Measurements from ENCODE around the gene ITPR1.

DNA sequence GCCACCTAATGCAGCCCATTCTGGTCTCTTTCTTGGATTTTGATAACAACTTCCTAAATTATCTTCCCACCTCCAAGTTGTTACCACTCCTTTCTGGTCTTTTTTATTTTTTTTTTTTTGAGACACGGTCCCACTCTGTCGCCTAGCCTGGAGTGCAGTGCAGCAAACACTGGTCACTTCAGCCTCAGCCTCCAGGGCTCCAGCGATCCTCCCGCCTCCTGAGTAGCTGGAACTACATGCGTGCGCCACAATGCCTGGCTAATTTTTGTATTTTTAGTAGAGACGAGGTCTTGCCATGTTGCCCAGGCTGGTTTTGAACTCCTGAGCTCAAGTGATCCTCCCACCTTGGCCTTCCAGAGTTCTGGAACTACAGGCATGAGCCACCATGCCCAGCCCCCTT, 393.3 kb downstream of the ITPR1 start:
- TF ChIP-seq POLR2AphosphoS5 (IDR thresholded peaks at IDR 0.05; ENCODE audit: borderline replicate concordance, low read depth, low read length) (no peak), EZH2 (IDR thresholded peaks at IDR 0.05) (no peak)

Data from SK-N-MC (cell line).